ENCODE results near the gene ZFHX3.

- TF ChIP-seq CEBPB (IDR thresholded peaks at IDR 0.05) (no peak), RAD21 (IDR thresholded peaks at IDR 0.05; ENCODE audit: low read depth) (no peak)
Observed at GRCh38 chr16:73000907-73001521, 46.9 kb downstream of the ZFHX3 start.
